Measurements from ENCODE around the gene SLIT3.
"Not testable (repeated sequence)": the region's sequence is repeated elsewhere in the genome, so short reads cannot be mapped to it uniquely, and the experiment has no call there.

SLIT3 gene

DNA sequence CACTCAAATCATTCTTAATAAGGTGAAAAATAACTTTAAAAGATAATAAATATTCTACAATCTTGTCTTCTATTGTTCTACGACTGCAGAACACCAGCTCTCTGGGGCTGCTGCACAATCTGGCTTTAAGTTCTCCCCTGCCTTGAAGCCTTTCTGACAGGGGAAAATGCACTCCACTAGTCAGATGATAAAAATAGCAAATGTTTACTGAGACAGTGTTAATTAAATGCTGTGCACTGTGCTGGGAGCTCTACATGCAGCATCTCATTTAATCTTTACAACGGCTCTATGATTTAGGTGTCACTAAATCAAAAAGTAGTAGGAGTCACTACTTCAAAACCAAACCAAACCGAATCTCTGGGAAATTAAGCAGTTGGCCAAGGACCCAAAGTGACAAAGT lies 132.7 kb downstream of the SLIT3 start:
- DNase-seq = no peak

DNA sequence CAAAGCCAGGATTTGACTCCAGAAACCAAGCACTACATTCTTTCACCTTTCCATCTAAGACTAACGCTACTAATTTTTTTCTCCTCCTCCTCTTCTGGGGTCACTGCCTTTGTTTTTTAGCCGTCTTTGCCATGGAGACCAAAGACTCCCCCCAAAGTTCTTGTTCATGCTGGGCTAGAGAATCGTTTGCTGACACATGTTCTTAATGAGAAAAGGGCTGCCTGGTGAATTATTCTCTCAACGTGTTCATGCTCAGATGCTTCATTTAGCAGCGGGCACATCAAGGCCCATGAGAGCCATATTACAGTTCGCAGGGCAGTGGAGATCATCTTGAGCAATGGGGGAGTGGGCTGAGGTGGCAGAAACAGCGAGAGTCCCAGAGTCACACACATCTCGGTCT lies 134.9 kb downstream of the SLIT3 start:
- DNase-seq = no peak

DNA sequence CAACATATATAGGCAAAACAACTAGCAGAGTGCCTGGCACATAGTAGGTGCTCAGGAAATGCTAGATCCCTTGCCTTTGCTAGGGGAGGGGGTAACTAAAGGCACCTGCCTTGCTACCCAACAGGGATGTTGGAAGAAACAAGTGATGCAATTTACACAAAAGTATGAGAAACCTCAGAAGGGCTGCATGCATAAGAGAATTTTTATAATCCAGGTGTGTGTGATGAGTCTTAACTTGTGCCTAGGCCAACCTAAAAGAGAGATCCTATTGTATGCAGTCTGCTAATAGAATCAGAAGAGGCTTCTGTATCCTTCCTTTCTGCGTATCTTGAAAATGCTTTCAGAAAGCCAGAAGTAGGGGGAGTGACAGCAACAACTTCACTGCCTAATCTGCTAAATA lies 135.9 kb downstream of the SLIT3 start:
- no peak for DNase-seq

DNA sequence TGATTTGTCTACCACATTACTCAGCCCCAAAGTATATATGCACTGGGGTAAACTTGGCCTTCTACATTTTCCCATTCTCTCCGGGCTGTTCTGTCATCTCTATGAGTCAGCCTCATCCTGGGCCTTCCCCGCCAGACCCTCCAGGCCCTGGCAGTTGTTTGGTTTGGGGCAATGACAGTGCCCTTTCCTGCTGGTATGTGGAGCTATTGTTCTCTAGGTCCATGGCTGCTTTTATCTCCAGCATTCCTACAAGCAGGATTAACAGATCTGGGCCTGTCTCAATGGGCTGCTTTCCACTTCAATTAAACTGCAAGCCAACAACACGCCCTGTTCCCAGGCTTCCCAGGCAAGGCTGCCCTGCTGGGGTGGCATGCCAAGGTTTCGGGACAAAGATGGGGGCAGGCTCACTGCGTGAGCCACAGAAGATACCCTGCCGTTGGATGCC lies 136.4 kb downstream of the SLIT3 start:
- no peak for DNase-seq

DNA sequence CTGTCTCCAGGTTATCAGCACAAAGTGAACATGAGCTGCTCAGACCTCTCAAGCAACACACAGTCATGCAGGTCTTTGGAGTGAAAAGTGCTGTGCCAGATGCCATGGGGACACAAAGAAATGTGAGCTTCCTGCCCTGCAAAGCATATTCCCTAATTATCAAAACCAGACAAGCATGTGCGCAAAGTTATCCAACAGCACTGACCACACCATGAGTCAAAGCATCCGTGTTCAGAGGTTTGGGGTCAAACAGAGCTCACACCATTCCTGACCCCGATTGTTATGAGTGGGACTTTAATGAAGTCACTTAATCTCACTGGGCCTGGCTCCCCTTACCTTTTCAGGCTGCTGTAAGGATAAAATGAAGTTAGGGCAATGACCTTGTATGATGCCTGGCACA lies 138.5 kb downstream of the SLIT3 start:
- no peak for DNase-seq

DNA sequence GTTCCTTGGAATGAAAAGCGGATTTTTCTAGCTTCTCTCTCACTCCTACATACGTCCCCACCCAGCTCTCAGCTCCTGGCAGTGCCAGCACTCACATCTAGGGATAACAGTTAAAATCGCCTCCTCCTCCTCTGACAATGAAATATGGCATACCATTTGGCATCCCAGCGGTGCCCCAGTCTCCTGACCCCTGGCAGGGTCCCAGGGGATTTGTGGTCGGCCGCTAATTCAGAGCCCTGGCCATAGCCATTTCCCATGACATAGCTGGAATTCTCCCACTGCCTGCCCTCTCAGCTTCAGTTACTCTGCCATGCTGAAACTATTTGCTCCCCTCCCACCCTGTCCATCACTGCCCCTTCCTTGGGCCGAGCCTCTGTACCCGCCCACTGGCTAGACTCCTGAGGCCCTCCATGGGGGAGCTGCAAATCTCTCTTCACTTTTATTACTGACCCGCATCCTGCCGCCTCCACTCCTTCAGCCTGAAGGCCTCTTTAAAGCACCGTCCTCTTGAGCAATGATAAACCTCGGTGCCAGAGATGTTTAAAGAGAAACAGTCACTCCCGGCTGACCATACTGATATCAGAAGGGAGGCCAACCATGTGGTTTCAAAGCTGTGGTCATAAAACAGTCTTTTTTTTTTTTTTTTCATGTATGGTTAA lies 139.8 kb downstream of the SLIT3 start:
- DNase-seq = no peak

DNA sequence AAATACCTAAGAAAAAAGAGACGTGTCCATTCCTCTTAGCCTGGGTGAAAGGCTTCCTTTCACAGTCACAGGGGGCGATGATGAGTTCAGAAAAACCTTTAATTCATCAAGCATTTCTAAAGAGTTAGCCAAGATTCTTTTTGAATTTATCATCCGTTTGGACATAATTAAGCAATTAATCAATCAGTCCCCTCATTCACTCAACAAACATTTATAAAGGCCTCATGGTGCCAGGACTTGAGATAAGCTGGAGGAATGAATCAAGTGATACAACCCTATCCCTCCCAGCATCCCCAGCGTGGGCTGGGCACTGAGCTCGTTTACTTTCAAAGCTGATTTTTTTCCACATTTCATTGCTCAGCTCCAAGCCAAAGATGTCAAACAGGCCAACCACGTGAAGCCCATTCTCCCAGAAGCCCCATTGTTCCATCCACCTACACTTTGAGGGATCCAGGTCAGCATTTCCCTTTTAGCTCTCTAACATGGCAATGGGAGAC lies 140.5 kb downstream of the SLIT3 start:
- DNase-seq = no peak

DNA sequence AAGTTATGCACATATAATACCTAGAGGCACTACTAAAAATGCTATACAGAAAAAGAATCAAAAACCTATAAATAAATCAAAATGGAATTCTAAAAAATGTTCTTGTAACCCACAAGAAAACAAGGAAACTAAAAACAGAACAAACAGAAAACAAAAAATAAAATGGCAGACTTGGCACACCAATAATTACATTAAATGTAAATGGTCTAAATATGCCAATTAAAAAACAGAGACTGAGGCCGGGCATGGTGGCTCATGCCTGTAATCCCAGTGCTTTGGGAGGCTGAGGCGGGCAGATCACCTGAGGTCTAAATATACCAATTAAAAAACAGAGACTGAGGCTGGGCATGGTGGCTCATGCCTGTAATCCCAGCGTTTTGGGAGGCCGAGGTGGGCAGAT lies 142.2 kb downstream of the SLIT3 start:
- no peak for DNase-seq

DNA sequence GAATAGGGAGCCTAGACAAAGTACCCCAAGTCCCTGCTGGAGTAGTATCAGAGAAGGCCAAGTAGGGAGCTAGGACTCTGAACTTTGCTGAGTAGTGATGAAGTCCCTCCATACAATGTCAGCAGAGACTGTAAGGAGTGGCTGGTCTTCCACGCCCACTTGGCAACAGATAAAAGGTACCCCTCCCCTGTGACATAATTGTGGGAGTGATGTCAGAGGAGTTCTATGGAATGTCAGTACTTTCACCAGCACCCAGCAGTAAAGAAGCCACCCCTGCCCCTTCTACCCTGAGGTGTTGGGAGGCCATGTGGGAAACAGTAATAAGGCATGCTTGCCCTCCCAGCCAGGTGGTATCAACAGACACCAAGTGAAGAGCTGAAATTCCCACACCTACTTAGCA lies 143.9 kb downstream of the SLIT3 start:
- DNase-seq = no peak

DNA sequence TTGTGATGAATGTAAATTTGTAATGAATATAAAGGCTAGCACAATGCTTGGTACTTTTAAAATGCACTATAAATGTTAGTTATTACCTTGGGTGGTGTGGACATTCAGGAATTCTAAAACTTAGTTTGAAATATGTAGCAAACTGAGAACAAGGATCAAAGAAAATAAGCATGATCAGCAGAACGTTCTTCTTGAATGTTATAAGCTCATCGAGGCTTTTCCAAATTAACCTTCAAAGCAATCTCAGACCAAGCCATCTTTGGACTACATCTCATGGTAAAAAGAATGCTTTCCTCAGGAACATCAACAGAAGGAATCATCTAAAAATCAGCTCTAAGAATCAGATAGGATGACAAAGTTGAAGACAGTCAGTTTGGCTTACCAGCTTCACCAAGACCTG lies 146.3 kb downstream of the SLIT3 start:
- DNase-seq = no peak

DNA sequence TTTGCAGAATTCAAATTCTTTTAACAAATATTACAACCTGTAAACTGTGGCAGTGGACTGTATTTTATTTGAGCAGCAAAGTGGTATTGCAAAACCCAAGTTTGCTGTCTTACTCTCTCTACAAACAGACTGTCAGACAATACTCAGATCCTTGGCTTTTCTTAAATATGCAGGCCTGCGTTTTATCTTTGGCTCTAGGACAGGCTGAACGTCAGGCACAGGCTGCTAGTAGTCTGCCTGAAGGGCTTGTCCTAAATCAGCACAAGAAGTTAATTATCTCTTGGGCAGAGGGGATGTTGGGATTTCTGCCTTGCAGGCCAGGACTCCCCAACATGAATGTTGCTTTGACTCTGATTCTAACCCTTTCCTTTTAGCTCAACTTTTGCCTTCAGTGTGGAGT lies 147.5 kb downstream of the SLIT3 start:
- no peak for DNase-seq

DNA sequence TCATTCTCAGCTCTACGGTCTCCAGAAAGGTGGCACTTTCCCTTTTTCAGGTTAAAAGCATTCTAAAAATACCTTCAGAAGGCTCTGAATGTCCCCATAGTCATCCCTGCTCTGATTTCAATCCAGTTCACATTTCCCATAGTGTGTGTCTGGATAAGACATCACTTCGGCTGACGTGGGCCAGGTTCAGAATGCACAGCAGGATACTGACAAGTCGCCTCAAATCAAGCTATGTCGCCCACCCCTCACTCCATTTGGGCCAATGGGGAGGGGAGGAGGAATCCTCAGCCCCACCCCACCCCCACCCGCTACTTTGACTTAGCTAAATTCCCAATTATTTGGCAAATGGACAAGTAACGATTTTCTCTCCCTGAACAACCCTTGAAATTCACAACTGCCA lies 148.0 kb downstream of the SLIT3 start:
- DNase-seq = no peak

DNA sequence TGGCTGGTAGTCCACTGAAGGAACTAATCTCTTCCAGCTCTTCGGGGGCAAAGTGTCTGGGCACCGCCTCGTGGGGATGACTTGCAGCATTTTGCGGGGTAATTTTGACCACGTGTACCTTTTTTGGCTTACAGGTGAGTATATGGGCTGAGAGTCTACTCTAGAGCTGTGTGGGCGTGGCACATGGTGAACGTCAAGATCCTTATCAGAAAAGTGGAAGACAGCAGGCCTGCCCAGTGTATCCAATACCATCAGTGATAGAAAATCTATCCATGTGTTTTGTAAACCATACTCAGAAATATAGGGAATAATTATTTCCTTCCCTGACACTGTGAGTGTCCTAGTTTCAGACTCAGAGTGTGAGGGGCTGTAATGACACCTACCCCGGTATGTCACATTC lies 148.5 kb downstream of the SLIT3 start:
- no peak for DNase-seq

DNA sequence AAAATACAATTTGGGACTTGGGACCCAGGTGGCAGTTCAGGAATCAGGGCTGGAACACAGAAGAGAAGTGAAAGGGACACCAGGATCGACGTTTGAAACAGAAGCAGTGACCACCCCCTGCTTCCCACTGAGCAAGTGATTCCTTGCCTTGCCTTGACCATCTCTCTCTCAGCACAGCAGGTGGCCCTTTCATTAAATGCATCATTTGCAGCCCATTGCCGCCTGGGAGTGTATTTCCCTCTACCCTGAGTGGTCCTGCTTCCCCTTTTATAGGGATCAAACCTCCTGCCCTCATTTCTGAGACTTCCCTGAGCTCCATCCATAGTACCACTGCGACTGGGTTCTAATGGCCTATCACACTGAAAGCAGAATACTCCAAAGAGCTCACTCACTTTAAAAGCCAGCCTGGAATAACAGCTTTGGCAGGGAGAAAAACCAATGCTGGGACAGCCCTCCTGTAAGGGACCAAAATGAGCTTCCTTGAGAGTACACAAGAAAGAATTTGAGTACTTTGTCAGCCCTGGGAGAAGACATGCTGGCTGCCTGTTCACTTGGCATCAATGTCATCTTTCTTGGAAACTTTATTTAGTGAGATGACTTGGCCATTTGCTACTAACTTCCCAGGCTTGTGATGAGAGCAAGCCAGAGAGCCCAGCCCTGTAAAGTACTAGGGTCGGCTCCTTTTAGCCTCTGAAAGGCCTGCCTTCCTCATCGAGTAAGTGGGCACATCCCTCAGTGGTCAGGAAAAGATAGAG lies 149.7 kb downstream of the SLIT3 start:
- no peak for DNase-seq

DNA sequence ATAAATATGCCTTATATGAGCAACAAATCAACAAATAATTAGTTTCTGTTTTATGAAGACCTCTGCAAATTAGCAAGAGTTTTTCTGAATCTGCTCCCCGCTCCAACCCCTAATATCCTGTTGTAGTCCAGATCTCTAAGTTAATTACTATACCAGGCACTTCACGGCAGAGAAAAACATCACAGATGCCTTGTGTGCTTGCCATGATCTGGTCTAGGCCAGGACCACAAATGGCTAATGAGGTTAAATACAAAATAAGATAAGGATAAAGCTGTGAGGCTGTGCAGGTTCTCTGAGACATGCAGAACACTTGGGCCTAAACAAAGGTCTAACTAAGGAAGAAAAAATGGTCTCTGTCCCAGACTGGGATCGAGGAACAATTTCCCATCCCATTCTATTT lies 150.8 kb downstream of the SLIT3 start:
- no peak for DNase-seq

DNA sequence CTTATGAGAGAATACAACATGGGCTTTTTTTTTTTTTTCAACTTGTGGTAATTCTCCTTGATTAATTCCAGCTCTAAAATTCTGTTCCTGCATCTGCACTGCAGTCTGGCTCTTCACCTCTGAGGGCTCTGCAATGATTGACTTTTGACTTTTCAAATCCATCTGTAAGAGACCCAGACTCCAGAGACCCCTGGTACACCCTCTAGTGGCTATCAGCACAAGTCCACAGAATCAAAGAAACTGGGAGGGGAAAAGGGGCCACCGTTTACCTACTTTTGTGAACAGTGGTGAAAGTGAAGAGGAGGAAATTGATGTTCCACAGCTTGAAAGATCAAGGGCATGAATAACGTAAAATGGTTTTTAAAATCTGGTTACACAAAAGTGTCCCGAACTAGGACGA lies 151.6 kb downstream of the SLIT3 start:
- no peak for DNase-seq

DNA sequence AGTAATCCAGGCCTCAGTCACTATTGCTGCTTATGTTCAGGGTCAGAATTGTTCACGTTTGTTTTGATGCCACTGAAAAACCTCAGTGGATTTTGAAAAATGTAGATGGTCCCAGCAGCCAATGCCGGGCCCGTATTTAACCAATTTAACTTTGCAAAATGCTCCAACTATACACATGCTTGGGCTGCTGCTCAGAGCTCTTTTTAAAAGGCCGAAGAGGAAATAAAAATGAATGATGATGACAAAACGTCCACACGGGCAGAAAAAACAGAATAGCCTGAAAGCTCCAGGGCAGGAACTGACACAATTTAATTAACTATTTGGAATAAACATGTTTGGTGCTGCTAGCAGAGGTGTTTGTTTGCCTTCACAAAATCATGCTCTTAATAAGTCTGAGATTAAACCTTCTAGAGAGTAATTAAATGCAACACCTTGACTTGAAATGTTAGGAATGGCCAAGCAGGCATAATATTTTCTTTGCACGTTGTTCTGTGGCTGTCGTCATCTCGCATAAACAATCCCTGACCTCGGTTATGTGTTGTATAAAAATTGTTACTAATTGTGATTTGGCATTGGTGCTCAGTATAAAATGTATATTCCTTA lies 152.7 kb downstream of the SLIT3 start:
- DNase-seq = no peak

DNA sequence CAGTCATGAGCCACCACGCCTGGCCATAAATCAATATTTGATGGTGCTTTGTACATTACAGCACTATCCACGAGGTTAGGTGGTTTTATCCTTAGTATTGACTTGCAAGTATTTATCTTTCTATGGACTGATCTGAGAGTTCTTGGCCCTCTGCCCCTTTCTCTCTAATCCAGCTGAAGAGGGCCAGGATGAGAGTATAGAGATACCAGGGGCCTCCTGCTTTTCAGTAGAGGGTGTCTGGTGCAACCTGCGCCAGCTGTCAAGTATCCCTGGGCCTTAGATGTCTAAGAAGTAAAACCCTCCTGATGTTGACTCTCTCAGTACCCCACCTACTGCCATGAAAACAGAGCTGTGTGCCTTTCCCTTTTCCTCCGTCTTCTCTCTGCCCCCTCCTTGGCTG lies 153.4 kb downstream of the SLIT3 start:
- no peak for DNase-seq

DNA sequence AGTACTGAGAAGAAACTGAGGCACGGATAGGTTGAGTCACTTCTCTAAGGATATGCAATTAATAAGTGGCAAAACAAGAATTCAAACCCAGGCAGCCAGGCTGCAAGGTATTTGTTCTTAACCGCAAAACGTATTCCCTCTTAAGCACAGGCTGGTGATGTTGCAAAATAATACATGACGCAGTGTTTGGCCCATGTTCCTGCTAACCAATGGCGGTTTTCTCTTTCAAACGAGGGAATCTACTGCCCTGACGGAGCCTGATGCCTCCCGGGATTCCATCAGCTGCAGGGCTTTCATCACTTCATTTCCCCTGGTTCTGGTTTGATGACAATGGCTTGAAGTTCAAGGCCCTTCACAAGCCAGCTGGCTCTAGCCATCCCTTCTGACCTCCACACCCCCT lies 154.8 kb downstream of the SLIT3 start:
- DNase-seq = no peak

DNA sequence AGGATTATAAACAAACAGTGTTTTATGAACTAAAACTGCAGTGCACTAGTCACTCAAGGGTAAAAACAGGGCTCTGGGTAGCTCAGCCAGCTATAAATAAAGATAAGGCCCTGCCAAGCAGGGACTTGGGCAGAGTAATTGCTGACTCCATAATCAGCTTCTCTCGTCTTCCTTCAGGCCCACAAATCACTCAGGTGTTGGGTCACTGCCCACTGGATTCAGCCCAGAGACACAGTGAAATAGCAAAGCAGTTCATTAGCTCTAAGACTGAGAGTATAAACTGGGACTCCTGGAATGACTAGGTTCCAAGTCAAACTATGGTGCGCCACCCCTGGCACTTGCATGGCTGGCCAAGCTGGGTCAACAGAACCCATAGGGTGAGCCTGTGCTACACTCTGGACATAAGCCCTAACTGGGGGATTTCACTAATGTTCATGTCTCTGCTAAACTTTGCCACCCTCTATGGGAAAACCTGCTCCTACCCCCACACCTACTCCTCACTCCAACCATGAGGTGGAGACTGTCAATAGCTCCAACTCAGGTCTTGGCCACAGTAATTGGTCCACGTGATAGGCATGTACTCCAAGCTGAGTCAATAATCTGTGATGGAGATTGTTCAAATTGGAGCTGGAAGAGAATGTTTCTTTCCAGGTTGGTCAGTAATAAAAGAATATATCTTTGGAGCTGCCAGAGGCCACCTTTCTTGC lies 158.5 kb downstream of the SLIT3 start:
- no peak for DNase-seq

DNA sequence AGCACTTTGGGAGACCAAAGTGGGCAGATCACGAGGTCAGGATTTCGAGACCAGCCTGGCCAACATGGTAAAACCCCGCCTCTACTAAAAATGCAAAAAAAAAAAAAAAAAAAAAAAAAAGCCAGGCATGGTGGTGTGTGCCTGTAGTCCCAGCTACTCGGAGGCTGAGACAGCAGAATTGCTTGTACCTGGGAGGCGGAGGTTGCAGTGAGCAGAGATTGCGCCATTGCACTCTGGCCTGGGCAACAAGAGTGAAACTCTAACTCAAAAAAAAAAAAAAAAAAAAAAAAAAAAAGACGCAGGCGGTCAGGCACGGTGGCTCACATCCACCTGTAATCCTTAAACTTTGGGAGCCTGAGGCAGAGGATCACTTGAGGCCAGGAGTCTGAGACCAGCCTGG lies 160.7 kb downstream of the SLIT3 start:
- not testable (repeated sequence) for DNase-seq

DNA sequence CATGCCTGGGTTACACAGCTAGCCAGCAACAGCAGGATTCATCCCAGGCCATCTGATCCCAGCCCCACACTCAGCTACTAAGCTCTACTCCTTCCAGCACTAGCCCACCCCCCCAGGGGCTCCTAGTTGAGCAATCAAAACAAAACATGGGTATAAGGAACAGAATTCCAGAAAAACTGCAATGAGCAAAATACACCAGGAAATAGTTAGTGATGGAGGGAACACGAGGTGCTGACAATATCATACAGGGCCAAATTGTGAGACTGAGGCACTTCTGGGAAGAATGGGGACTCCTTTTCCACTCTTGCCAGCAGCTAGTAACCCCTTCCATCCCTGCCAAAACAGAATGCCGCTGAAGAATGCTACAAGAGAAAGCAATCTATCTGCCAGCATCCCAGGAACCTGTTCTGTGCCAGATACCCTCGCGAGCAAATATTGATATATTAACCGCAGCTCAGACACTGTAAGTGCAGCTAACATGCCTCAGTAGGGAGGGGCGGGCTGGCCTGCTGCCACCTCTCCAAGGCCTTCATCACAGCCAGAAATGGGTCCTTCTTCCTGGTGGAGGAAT lies 161.4 kb downstream of the SLIT3 start:
- DNase-seq = no peak

DNA sequence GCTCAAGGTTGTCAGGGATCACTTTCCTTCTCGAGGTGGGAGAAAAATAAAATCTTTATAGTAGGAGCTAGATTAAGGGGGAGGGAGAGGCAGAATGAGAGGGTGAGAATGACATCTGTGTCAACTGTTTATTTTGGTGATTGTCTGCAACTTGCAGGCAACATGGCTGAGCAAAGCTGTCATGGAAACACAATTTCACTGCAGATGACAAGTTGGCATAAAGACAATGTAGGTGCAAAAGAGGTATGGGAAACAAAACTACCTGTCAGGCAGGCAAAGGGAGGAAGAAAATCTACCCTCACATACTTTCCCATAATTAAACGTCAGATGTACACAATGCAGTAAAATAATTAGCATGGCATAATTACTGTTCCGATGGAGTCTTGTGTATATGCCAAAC lies 167.4 kb downstream of the SLIT3 start:
- no peak for DNase-seq

All from NCI-H1436 treated with DMSO at 0.1 percent for 48 hours (cell line).